SH-SY5Y (cell line): ENCODE results near the gene TRIB2.

Experiments
- GATA2 ChIP-seq: IDR thresholded peaks from 2 replicates; pipeline ENCODE4 v1.6.1; 2011; ENCODE audit warnings: mild to moderate bottlenecking, low read depth, low read length
- GATA3 ChIP-seq: IDR thresholded peaks from 2 replicates; pipeline ENCODE4 v1.6.1; 2011; ENCODE audit warnings: low read depth, mild to moderate bottlenecking, low read length, moderate library complexity

DNA sequence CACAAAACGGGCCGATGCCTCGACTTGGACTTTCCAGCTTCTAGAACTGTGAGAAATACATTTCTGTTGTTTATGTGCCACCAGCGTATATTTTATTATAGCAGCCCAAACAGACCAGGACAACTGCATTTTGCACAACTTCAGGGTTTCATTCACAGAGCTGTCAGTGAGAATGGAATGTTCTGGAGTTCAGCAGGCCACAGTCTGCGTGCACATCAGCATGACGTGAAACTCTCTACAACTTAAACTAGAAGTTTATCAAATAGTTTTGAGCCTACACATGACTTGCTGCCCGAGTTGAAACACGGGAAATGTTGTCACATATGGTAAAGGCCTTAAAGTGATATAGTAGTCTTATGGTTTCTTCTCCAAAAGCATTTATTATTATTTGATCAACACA is 3.9 kb upstream of the TRIB2 start:
- TF ChIP-seq GATA2 (no peak), GATA3 (no peak)
